ENCODE data around the gene AP2B1. TPM values are rescaled to one million over a fixed set of nuclear protein-coding genes. Genes with fewer than 3 reads are reported as not detected.

AP2B1 gene
- total and polyA plus RNA-seq, 9 of the 15 experiments (the other 6 are each of a cell fraction or from before 2014, with no cell fraction given), result 60.1 to 287 (median 105) TPM

DNA sequence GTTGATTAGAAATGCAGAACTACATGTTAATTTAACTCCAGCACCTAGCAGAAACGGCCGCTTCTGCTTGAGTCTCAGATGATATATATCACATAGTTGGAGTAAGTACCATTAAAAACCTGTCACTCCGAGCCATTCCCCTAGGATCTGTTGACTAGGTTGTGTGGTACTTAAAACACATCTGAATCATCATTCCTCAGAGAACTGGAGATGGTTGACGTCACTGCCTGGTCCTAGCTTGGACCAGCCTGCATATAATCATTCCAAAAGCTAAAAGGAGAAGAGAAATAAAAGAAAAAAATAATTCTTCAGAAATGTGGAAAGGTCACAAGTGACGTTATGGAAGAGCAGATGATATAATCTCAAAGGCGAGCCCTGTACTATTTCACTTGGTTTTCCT is 113.0 kb downstream of the AP2B1 start:
- TF ChIP-seq TSC22D4 (tag; IDR thresholded peaks at IDR 0.05), result no peak
- no peak for TF ChIP-seq EP400 (IDR thresholded peaks at IDR 0.05)
- no peak for TF ChIP-seq ZFP30 (CRISPR knock-in tag; IDR thresholded peaks at IDR 0.05; ENCODE audit: borderline replicate concordance)
- no peak for TF ChIP-seq CBFB (CRISPR knock-in tag; IDR thresholded peaks at IDR 0.05)
- TF ChIP-seq MCM2 (IDR thresholded peaks at IDR 0.05; ENCODE audit: low read depth), result no peak
- TF ChIP-seq OTX1 (CRISPR knock-in tag; IDR thresholded peaks at IDR 0.05), result no peak
- TF ChIP-seq, protein P1, sequence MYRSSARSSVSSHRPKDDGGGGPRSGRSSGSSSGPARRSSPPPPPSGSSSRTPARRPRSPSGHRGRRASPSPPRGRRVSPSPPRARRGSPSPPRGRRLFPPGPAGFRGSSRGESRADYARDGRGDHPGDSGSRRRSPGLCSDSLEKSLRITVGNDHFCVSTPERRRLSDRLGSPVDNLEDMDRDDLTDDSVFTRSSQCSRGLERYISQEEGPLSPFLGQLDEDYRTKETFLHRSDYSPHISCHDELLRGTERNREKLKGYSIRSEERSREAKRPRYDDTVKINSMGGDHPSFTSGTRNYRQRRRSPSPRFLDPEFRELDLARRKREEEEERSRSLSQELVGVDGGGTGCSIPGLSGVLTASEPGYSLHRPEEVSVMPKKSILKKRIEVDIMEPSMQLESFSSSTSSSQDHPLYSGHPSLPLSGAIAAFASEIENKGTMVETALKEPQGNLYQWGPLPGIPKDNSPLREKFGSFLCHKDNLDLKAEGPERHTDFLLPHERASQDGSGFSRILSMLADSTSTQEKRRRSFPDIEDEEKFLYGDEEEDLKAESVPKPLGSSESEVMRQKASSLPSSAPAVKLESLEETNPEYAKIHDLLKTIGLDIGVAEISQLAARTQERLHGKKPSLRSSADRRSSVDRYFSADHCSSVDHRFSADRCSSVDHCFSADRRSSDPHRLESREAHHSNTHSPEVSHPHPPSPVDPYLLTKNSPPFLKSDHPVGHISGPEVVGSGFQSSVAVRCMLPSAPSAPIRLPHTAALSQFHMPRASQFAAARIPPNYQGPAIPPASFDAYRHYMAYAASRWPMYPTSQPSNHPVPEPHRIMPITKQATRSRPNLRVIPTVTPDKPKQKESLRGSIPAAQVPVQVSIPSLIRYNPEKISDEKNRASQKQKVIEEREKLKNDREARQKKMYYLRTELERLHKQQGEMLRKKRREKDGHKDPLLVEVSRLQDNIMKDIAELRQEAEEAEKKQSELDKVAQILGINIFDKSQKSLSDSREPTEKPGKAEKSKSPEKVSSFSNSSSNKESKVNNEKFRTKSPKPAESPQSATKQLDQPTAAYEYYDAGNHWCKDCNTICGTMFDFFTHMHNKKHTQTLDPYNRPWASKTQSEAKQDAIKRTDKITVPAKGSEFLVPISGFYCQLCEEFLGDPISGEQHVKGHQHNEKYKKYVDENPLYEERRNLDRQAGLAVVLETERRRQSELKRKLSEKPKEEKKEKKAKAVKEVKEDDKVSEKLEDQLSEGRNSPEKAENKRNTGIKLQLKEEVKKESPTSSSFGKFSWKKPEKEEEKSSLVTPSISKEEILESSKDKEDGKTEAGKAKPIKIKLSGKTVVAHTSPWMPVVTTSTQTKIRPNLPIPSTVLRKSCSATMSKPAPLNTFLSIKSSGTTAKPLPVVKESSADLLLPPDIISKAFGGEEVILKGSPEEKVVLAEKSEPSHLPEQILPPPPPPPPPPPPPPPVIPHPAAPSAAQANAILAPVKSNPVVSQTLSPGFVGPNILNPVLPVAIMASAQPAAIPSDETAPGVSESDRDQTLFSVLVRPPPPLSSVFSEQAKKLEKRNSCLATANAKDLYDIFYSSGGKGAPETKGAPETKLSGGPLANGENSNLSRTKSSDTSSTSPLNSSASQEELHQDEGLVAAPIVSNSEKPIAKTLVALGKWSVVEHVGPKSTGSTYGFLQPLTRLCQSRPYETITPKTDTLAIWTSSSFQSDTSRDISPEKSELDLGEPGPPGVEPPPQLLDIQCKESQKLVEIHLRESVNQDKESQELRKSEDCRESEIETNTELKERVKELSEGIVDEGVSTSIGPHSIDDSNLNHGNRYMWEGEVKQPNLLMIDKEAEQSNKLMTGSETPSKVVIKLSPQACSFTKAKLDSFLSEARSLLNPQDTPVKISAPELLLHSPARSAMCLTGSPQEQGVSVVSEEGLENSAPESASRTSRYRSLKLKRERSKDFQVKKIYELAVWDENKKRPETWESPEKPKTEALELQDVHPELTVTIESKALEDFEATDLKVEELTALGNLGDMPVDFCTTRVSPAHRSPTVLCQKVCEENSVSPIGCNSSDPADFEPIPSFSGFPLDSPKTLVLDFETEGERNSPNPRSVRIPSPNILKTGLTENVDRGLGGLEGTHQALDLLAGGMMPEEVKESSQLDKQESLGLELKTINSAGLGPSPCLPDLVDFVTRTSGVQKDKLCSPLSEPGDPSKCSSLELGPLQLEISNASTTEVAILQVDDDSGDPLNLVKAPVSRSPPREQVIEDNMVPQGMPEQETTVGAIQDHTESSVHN (IDR thresholded peaks at IDR 0.05; ENCODE audit: borderline replicate concordance in 1 of 2, low read depth in 1 of 2), result no peak
- no peak for TF ChIP-seq NR4A1 (CRISPR knock-in tag; IDR thresholded peaks at IDR 0.05)
- TF ChIP-seq NR4A1 (tag; IDR thresholded peaks at IDR 0.05), result no peak
- Histone ChIP-seq H2AFZ (ENCODE audit: low read depth, low read length) (no peak overlapping the region), H3K4me2 (ENCODE audit: insufficient read depth, low read length) (no peak overlapping the region), H3K9me1 (ENCODE audit: control insufficient read depth, insufficient read depth, low read length) (no peaks in the 10 kb centered on the region), H3K4me3 (no peak overlapping the region), H3K9me3 (replicated peaks; ENCODE audit: control insufficient read depth, insufficient read depth, low read depth, low read length) (no peaks in the 10 kb centered on the region), H3K79me2 (ENCODE audit: control insufficient read depth, insufficient read depth, low read length) (peaks cover 4% of the 10 kb centered on the region; the same call in 1 of the 3 replicates), H3K4me1 (replicated peaks in 1 of 2; ENCODE audit: control insufficient read depth in 2 of 2, insufficient read depth in 2 of 2, low read length in 2 of 2) (no peaks in the 10 kb centered on the region), H3K9ac (ENCODE audit: insufficient read depth in 1 of 2, low read depth in 2 of 2, low read length in 2 of 2) (no peak overlapping the region), H3K27ac (ENCODE audit: extremely low read depth, low read depth, low read length) (no peak overlapping the region), H3K36me3 (ENCODE audit: control insufficient read depth, insufficient read depth, low read length) (peaks cover 73% of the 10 kb centered on the region), H4K20me1 (replicated peaks; ENCODE audit: control insufficient read depth, insufficient read depth, low read length) (no peaks in the 10 kb centered on the region), H3K27me3 (ENCODE audit: control insufficient read depth in 2 of 2, insufficient read depth in 2 of 2, low read length in 2 of 2) (no peaks in the 10 kb centered on the region)
- ChIA-PET CTCF (ENCODE audit: low intra/inter-chr PET ratio) (no interaction called here), POLR2A (no interaction called here)
- intact Hi-C loops (cut with micrococcal nuclease), result no loop called here
- ATAC-seq, result no peak
- FAIRE-seq, result no peak
- 80% methylated on average over 6 of the region's 6 CpGs for WGBS (ENCODE audit: insufficient coverage, low coverage, missing lambda C conversion rate)
- BruUV-seq (replicated peaks), result no TSS peak
- DNase-seq (ENCODE audit: extremely low read depth in 1 of 4, low spot score in 3 of 4), result no peak
- in situ Hi-C loops (cut with MboI), result no loop called here

All from K562 (cell line).